Esophagus muscularis mucosa (tissue), 3 donors: Measurements from ENCODE around the gene PTPN11.

ENCODE experiments used
- POLR2A ChIP-seq: fragments of 450-650 bp; IDR thresholded peaks from one replicate; pipeline ENCODE4 v1.6.1; 2017; ENCODE audit warnings: antibody characterized with exemption, moderate library complexity, mild to moderate bottlenecking, low read depth
- TF ChIP-seq, protein P1 (sequence below), 3 experiments: fragments of 200-600 bp in 2 of 3; fragments of 450-650 bp in 1 of 3; sonication (generic) in 2 of 3; IDR thresholded peaks; one replicate each; pipeline ENCODE4 v1.5.1; 2017 to 2019; ENCODE audit warnings: antibody characterized with exemption in 3 of 3, mild to moderate bottlenecking in 2 of 3, moderate library complexity in 1 of 3

DNA sequence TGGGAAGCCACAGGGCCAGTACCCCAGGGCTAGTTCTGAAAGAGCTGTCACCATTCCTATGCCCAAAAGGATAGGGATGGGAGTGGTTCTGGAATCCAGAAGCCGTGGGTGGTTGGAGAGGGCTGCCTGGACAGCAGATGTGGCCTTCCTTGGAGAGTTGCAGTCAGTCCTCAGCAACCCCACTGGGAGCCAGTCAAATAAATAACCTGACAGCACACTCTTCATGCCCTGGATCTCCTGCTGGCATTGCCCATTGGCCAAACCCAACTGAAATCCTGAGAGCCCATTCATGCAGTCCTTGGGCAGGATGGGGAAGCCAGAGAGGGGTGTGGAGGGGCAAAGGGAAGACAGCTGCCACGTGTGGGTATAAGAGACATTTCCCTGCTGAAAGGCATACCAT is 128.2 kb downstream of the PTPN11 start:
- TF ChIP-seq, protein P1, sequence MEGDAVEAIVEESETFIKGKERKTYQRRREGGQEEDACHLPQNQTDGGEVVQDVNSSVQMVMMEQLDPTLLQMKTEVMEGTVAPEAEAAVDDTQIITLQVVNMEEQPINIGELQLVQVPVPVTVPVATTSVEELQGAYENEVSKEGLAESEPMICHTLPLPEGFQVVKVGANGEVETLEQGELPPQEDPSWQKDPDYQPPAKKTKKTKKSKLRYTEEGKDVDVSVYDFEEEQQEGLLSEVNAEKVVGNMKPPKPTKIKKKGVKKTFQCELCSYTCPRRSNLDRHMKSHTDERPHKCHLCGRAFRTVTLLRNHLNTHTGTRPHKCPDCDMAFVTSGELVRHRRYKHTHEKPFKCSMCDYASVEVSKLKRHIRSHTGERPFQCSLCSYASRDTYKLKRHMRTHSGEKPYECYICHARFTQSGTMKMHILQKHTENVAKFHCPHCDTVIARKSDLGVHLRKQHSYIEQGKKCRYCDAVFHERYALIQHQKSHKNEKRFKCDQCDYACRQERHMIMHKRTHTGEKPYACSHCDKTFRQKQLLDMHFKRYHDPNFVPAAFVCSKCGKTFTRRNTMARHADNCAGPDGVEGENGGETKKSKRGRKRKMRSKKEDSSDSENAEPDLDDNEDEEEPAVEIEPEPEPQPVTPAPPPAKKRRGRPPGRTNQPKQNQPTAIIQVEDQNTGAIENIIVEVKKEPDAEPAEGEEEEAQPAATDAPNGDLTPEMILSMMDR (IDR thresholded peaks at IDR 0.05), result no peak
- no peak for TF ChIP-seq POLR2A
